WTC11 (cell line): Measurements from ENCODE around the gene CYB5D1. TPM values are rescaled to one million over a fixed set of nuclear protein-coding genes. Genes with fewer than 3 reads are reported as not detected.
A peak's percentile ranks its signal among the peaks of the same experiment; 100 is the strongest.

Experiments used
- ATAC-seq: fragments of 200-7000 bp; cut with Tn5 transposase; 2 replicates; pipeline ENCODE4 v1.10.0; 2021; ENCODE audit warnings: mild to moderate bottlenecking, moderate library complexity
- CTCF ChIA-PET: fragments of 300-600 bp; sonication (Branson Sonifier 250); formaldehyde crosslinking; loops from one replicate; lab custom pipeline; 2021; ENCODE audit warnings: antibody characterized with exemption; lab: Charles Lee
- POLR2A ChIA-PET: fragments of 350-600 bp; sonication (Branson Sonifier 250); formaldehyde crosslinking; loops from one replicate; lab custom pipeline; 2021; ENCODE audit warnings: antibody characterized with exemption; lab: Charles Lee
- DNase-seq: peaks from one replicate; pipeline ENCODE4 v3.0.0; 2021; ENCODE audit warnings: low spot score
- H3K27ac Mint-ChIP-seq: 2 replicates; pipeline ENCODE4 v1.8.0; 2021; ENCODE audit warnings: mixed read lengths
- H3K27me3 Mint-ChIP-seq: 2 replicates; pipeline ENCODE4 v1.8.0; 2021; ENCODE audit warnings: low read depth, mild to moderate bottlenecking, moderate library complexity, mixed read lengths
- H3K36me3 Mint-ChIP-seq: 2 replicates; pipeline ENCODE4 v1.8.0; 2021; ENCODE audit warnings: mixed read lengths
- H3K4me1 Mint-ChIP-seq: 2 replicates; pipeline ENCODE4 v1.8.0; 2022; ENCODE audit warnings: mixed read lengths
- H3K4me3 Mint-ChIP-seq: 2 replicates; pipeline ENCODE4 v1.8.0; 2021; ENCODE audit warnings: mild to moderate bottlenecking, moderate library complexity, mixed read lengths
- H3K9me3 Mint-ChIP-seq: 2 replicates; pipeline ENCODE4 v1.8.0; 2021; ENCODE audit warnings: mixed read lengths
- FOXK1 ChIP-seq: sonication (generic); formaldehyde crosslinking; IDR thresholded peaks from 2 replicates; pipeline ENCODE4 v1.8.0; 2022; ENCODE audit warnings: mild to moderate bottlenecking, moderate library complexity, missing genetic modification reagents
- GRHL2 ChIP-seq: fragments of 250-450 bp; sonication (Bioruptor Pico); IDR thresholded peaks from 2 replicates; pipeline ENCODE4 v1.8.0; 2022; ENCODE audit warnings: mild to moderate bottlenecking, moderate library complexity; ENCODE audit not compliant: insufficient replicate concordance, severe bottlenecking
- NFATC4 ChIP-seq: fragments of 250-450 bp; sonication (Bioruptor Pico); IDR thresholded peaks from 2 replicates; pipeline ENCODE4 v1.9.0; 2021; ENCODE audit warnings: mild to moderate bottlenecking
- NR1H2 ChIP-seq: sonication (generic); formaldehyde crosslinking; IDR thresholded peaks from 2 replicates; pipeline ENCODE4 v1.9.0; 2021; ENCODE audit warnings: mild to moderate bottlenecking, moderate library complexity, missing genetic modification reagents
- NR3C1 ChIP-seq: sonication (generic); formaldehyde crosslinking; conservative IDR thresholded peaks from 2 replicates; pipeline ENCODE4 v1.8.1; 2023; ENCODE audit warnings: low read depth, mild to moderate bottlenecking, missing genetic modification reagents
- PRRX2 ChIP-seq: fragments of 250-450 bp; sonication (Bioruptor Pico); IDR thresholded peaks from 2 replicates; pipeline ENCODE4 v1.8.0; 2021; ENCODE audit warnings: mild to moderate bottlenecking
- SMAD3 ChIP-seq: sonication (generic); formaldehyde crosslinking; IDR thresholded peaks from 2 replicates; pipeline ENCODE4 v1.8.0; 2022; ENCODE audit warnings: missing genetic modification reagents, mild to moderate bottlenecking, borderline replicate concordance
- USF1 ChIP-seq: sonication (generic); formaldehyde crosslinking; IDR thresholded peaks from 2 replicates; pipeline ENCODE4 v1.8.0; 2022; ENCODE audit warnings: mild to moderate bottlenecking, missing genetic modification reagents
- ZMAT4 ChIP-seq: fragments of 250-450 bp; sonication (Bioruptor Pico); IDR thresholded peaks from 2 replicates; pipeline ENCODE4 v1.9.0; 2021; ENCODE audit warnings: mild to moderate bottlenecking
- ZNF281 ChIP-seq: sonication (generic); formaldehyde crosslinking; IDR thresholded peaks from 2 replicates; pipeline ENCODE4 v1.8.0; 2023; ENCODE audit warnings: mild to moderate bottlenecking, missing genetic modification reagents
- ZNF317 ChIP-seq: sonication (generic); formaldehyde crosslinking; IDR thresholded peaks from 2 replicates; pipeline ENCODE4 v1.8.1; 2023; ENCODE audit warnings: low read depth, mild to moderate bottlenecking, moderate library complexity, missing genetic modification reagents, borderline replicate concordance
- ZNF416 ChIP-seq: fragments of 250-450 bp; sonication (Bioruptor Pico); IDR thresholded peaks from 2 replicates; pipeline ENCODE4 v1.9.0; 2021; ENCODE audit warnings: mild to moderate bottlenecking, inconsistent platforms
- ZNF425 ChIP-seq: fragments of 250-450 bp; sonication (Bioruptor Pico); conservative IDR thresholded peaks from 2 replicates; pipeline ENCODE4 v1.9.0; 2021; ENCODE audit warnings: mild to moderate bottlenecking
- ZNF671 ChIP-seq: fragments of 250-450 bp; sonication (Bioruptor Pico); IDR thresholded peaks from 2 replicates; pipeline ENCODE4 v1.8.0; 2021; ENCODE audit warnings: mild to moderate bottlenecking
- total RNA-seq: library from RNA; stranded (reverse); gene quantifications from 3 replicates; pipeline ENCODE4 v1.2.3, GENCODE V29; 2021
- TF ChIP-seq, protein P1 (sequence below): fragments of 200-600 bp; IDR thresholded peaks from 2 replicates; pipeline ENCODE4 v1.8.0; 2022; ENCODE audit warnings: antibody characterized with exemption
- TF ChIP-seq, protein P2 (sequence below): sonication (generic); formaldehyde crosslinking; IDR thresholded peaks from 2 replicates; pipeline ENCODE4 v1.8.0; 2022; ENCODE audit warnings: missing genetic modification reagents
- TF ChIP-seq, protein P3 (sequence below): sonication (generic); formaldehyde crosslinking; IDR thresholded peaks from 2 replicates; pipeline ENCODE4 v1.8.1; 2022; ENCODE audit warnings: mild to moderate bottlenecking, missing genetic modification reagents, moderate library complexity, borderline replicate concordance
- TF ChIP-seq, protein P4 (sequence below): sonication (generic); formaldehyde crosslinking; IDR thresholded peaks from 2 replicates; pipeline ENCODE4 v1.8.1; 2022; ENCODE audit warnings: mild to moderate bottlenecking, moderate library complexity, missing genetic modification reagents
- TF ChIP-seq, protein P5 (sequence below): sonication (generic); formaldehyde crosslinking; IDR thresholded peaks from 2 replicates; pipeline ENCODE4 v1.8.0; 2022; ENCODE audit warnings: mild to moderate bottlenecking, missing genetic modification reagents

Gene CYB5D1
- total RNA-seq, 1 experiment from 2014 or later: 15.2 TPM

- TF ChIP-seq, protein P1, sequence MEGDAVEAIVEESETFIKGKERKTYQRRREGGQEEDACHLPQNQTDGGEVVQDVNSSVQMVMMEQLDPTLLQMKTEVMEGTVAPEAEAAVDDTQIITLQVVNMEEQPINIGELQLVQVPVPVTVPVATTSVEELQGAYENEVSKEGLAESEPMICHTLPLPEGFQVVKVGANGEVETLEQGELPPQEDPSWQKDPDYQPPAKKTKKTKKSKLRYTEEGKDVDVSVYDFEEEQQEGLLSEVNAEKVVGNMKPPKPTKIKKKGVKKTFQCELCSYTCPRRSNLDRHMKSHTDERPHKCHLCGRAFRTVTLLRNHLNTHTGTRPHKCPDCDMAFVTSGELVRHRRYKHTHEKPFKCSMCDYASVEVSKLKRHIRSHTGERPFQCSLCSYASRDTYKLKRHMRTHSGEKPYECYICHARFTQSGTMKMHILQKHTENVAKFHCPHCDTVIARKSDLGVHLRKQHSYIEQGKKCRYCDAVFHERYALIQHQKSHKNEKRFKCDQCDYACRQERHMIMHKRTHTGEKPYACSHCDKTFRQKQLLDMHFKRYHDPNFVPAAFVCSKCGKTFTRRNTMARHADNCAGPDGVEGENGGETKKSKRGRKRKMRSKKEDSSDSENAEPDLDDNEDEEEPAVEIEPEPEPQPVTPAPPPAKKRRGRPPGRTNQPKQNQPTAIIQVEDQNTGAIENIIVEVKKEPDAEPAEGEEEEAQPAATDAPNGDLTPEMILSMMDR: no peak
- TF ChIP-seq NR3C1 (no peak), ZMAT4 (CRISPR knock-in tag) (no peak), ZNF416 (CRISPR knock-in tag) (no peak), ZNF281 (CRISPR knock-in tag) (no peak), ZNF317 (CRISPR knock-in tag) (no peak), USF1 (CRISPR knock-in tag) (no peak), NR1H2 (CRISPR knock-in tag) (no peak)
- TF ChIP-seq, protein P2, sequence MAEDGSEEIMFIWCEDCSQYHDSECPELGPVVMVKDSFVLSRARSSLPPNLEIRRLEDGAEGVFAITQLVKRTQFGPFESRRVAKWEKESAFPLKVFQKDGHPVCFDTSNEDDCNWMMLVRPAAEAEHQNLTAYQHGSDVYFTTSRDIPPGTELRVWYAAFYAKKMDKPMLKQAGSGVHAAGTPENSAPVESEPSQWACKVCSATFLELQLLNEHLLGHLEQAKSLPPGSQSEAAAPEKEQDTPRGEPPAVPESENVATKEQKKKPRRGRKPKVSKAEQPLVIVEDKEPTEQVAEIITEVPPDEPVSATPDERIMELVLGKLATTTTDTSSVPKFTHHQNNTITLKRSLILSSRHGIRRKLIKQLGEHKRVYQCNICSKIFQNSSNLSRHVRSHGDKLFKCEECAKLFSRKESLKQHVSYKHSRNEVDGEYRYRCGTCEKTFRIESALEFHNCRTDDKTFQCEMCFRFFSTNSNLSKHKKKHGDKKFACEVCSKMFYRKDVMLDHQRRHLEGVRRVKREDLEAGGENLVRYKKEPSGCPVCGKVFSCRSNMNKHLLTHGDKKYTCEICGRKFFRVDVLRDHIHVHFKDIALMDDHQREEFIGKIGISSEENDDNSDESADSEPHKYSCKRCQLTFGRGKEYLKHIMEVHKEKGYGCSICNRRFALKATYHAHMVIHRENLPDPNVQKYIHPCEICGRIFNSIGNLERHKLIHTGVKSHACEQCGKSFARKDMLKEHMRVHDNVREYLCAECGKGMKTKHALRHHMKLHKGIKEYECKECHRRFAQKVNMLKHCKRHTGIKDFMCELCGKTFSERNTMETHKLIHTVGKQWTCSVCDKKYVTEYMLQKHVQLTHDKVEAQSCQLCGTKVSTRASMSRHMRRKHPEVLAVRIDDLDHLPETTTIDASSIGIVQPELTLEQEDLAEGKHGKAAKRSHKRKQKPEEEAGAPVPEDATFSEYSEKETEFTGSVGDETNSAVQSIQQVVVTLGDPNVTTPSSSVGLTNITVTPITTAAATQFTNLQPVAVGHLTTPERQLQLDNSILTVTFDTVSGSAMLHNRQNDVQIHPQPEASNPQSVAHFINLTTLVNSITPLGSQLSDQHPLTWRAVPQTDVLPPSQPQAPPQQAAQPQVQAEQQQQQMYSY (CRISPR knock-in tag): no peak
- TF ChIP-seq, protein P3, sequence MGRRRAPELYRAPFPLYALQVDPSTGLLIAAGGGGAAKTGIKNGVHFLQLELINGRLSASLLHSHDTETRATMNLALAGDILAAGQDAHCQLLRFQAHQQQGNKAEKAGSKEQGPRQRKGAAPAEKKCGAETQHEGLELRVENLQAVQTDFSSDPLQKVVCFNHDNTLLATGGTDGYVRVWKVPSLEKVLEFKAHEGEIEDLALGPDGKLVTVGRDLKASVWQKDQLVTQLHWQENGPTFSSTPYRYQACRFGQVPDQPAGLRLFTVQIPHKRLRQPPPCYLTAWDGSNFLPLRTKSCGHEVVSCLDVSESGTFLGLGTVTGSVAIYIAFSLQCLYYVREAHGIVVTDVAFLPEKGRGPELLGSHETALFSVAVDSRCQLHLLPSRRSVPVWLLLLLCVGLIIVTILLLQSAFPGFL (CRISPR knock-in tag): no peak
- TF ChIP-seq, all 79 proteins: peak for 0
These were observed 24.8 kb downstream of the CYB5D1 start (continued) for GRCh38 chr17:7882629-7883028.

DNA sequence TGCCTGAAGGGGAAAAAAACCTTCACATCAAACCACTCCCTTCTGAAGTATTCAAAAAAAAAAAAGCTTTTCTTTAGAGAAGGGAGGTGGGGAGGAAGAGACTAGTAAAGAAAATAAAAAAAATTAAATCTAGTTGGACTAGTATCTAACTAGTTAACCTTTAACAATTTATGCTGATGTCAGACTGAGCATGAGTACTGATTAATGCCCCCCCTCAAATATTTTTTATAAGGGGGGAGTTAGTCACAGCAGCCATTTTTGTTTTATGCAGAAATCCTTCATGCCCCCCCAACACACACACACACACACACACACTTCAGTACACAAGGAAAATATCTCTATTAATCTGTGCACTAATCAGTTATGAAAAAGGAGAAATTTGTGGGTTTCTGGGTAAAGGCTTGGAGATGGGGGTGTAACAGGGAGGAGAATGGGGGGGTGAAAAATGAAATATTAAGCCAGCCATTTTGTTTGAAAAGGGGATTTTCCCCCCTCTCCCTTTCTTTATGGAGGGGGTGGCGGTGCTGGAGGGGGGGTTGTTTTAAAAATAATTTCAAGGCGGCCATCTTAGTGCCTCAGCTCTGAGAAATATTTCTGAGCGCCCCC is 26.1 kb downstream of the CYB5D1 start:
- H3K9me3 Mint-ChIP-seq: no peaks in the 10 kb centered on the region
- H3K4me1 Mint-ChIP-seq: peaks cover 10% of the 10 kb centered on the region
- H3K27ac Mint-ChIP-seq: no peak overlapping the region
- ATAC-seq: no peak
- no peaks in the 10 kb centered on the region for H3K36me3 Mint-ChIP-seq
- POLR2A ChIA-PET: interaction anchor here (0.6 to 0.7 kb wide), 2 partner anchors 12 to 27 kb away, joined by 3 read pairs; no protein-coding TSS in a partner anchor
- DNase-seq: no peak
- H3K4me3 Mint-ChIP-seq: peak overlapping the region; percentile 55
- no peaks in the 10 kb centered on the region; the same call in 1 of the 2 replicates for H3K27me3 Mint-ChIP-seq
- CTCF ChIA-PET: no interaction called here
- TF ChIP-seq NFATC4 (CRISPR knock-in tag) (no peak), FOXK1 (CRISPR knock-in tag) (no peak), ZNF671 (CRISPR knock-in tag) (no peak), NR3C1 (no peak), PRRX2 (CRISPR knock-in tag) (no peak), ZNF425 (CRISPR knock-in tag) (no peak), GRHL2 (CRISPR knock-in tag) (no peak), SMAD3 (CRISPR knock-in tag) (no peak)
- TF ChIP-seq, protein P4, sequence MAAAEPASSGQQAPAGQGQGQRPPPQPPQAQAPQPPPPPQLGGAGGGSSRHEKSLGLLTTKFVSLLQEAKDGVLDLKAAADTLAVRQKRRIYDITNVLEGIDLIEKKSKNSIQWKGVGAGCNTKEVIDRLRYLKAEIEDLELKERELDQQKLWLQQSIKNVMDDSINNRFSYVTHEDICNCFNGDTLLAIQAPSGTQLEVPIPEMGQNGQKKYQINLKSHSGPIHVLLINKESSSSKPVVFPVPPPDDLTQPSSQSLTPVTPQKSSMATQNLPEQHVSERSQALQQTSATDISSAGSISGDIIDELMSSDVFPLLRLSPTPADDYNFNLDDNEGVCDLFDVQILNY: no peak
- TF ChIP-seq, protein P5, sequence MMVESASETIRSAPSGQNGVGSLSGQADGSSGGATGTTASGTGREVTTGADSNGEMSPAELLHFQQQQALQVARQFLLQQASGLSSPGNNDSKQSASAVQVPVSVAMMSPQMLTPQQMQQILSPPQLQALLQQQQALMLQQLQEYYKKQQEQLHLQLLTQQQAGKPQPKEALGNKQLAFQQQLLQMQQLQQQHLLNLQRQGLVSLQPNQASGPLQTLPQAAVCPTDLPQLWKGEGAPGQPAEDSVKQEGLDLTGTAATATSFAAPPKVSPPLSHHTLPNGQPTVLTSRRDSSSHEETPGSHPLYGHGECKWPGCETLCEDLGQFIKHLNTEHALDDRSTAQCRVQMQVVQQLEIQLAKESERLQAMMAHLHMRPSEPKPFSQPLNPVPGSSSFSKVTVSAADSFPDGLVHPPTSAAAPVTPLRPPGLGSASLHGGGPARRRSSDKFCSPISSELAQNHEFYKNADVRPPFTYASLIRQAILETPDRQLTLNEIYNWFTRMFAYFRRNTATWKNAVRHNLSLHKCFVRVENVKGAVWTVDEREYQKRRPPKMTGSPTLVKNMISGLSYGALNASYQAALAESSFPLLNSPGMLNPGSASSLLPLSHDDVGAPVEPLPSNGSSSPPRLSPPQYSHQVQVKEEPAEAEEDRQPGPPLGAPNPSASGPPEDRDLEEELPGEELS: no peak
